Stimulated activated CD4-positive, alpha-beta T cell treated with anti-CD3 and anti-CD28 coated beads, Interleukin-4, amount 100 ng/mL, for 24 hours (primary cell): ENCODE data around the gene PAX4.
"Not testable (repeated sequence)": the region's sequence is repeated elsewhere in the genome, so short reads cannot be mapped to it uniquely, and the experiment has no call there.

ENCODE experiments used
- DNase-seq: peaks from one replicate; pipeline ENCODE4 v3.0.0-alpha.2; 2020

Gene PAX4

DNA sequence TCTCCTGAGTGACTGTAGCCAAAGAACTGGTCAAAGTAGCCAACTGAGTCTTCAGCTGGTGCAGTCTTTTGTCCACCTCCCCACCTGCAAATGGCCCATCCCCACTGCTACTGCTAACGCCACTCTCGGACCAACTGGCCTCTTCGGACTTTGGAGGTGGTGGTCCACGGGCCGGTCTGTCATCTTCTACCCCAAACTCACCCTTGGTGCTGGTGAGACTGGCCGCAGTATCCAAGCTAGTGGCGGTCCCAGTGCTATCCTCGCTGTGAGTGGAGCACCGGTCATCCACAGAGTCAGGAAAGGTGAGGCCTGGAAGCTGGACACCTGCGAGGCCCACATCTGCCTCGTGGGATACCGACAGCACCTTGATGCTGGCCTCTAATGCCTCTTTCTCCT lies 33.3 kb downstream of the PAX4 start:
- no peak for DNase-seq

DNA sequence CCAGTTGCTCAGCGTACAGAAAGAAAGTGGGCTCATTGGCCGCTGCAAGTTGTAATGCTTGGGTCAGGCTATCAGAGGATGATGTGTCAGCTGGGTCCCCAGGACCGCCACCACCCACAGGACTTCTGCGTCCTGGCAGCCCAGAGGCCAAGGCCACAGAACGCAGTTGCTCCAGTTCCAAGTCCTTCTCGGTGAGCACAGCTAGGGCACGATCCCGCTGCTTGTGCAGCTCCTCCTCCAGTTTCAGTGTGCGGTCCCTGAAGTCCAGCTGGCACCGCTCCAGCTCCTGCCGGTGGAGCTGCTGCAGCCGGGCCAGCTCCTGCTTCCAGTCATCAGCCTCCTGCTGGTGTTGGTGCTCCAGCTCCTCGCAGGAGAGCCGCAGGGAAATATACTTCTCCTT lies 35.6 kb downstream of the PAX4 start:
- no peak for DNase-seq

DNA sequence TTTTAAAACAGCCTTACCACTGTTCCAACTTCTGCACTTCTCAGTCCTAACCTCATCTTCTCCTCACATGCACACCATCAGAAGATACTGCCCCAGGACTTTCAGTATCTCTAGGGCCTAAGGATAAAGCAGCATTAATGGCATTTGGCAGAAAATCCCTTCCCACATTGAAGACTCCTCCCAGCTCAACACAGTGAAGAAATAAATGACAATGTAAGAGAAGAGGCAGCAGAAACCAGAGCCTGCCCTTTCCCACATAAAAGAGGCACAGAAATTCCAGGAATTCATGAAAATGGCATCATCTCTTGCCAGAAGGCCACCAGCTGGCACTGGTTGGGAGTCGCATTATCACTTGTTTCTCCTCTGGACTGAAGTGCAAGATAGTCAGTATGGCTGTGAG lies 36.2 kb downstream of the PAX4 start:
- DNase-seq, result no peak

DNA sequence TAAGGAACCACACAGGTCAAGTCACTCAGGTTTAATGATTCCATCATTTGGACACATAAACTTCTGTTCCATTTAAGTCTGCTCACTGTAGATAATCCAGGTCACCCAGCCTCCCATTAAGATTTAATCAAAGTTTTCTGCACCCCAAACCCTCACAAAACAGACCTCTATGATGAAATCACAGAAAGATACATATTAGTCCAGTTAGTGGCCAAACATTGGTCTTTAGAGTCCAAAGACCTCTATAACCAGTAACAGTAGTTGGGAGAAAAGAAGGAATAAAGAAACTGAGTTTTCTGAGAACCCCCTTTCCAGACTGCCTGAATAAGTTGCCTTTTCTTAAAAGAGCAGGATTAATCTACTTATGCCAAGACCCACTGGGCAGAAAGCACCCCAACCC lies 37.3 kb downstream of the PAX4 start:
- DNase-seq, result no peak

DNA sequence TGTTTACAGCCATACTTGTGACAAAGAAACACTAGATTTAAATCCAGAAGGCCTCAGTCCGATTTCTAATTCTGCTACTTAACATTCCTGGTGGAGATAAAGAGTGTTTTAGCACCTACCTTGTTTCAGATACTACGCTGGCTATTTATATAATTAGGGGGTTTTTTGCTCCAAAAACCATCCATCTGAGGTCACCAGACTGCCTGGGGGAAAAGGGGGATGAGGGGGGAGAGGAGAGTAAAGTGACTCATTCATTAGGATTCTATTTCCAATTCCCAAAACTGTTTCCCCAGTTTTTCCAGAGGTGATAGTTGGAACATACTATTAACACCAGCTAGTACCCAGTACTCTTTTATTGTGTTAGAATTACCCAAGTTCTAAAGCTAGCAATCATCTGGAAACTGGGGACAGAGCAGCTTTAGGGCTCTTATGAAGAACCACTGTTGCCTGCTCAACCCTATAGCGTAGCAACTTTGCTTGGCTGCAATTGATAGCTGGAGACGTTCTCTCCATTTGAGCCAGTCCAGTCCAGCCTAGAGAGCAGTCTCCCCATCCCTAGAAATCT lies 39.1 kb downstream of the PAX4 start:
- no peak for DNase-seq

DNA sequence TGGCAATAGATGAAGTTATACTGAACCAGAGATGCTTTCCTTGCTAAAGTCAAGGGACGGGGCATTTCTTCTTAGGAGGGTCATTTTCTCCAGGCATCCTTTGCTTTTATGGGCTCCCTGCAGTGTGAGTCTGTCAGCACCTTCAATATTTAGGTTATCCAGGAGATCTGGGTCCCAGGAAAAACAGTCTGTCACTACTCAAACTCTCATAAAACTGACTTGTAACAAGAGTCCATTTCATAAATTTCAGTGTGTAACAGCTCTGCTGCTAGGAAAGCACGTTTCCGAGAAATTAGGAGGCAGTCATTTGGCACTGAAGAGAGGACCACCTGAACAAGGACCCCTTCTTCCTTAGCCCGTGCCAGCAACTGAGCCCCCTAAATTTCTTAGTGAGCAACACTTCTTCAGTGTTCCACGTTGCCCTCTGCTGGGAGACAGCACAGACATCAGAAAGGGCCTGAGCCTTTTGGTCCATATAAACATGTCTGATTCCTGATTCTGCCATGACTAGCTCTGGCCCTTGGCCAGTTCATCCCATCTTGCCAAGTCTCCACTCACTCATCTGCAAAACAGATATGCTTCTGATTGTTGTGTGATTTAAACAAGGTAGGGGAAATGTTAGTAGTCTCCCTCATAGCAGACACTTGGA lies 39.8 kb downstream of the PAX4 start:
- DNase-seq, result no peak

DNA sequence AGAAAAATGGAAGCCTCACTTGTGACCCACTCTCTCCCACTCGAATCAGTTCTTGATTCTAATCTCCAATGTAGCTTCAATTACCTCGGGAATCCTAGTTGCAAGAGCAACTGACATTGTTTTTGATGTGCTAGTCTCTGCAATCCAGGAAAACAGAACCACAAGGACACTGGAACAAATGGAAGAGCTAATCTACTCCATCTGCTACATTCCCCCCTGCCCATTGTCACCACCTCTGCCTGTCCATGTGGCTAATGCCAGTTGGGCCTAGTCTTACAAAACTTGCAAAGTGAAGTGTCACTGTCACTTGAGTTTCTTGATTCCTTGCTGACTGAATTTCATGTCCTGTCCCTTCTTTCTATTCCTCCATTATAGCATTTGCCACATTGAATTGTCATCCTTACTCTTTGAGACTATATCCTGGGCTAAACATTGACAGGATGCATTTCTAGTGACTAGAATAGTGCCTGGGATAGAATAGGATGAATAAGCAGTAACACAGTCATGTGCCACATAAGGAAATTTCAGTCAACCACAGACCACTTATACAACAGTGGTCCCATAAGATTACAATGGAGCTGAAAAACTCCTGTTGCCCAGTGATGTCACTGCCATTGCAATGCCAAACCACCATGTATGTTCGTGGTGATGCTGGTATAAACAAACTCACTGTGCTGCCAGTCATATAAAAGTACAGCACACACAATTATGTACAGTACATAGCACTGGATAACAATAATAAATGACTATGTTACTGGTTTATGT lies 46.0 kb downstream of the PAX4 start:
- no peak for DNase-seq

DNA sequence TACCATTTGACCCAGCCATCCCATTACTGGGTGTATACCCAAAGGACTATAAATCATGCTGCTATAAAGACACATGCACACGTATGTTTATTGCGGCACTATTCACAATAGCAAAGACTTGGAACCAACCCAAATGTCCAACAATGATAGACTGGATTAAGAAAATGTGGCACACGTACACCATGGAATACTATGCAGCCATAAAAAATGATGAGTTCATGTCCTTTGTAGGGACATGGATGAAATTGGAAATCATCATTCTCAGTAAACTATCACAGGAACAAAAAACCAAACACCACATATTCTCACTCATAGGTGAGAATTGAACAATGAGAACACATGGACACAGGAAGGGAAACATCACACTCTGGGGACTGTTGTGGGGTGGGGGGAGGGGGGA lies 49.9 kb downstream of the PAX4 start:
- not testable (repeated sequence) for DNase-seq

DNA sequence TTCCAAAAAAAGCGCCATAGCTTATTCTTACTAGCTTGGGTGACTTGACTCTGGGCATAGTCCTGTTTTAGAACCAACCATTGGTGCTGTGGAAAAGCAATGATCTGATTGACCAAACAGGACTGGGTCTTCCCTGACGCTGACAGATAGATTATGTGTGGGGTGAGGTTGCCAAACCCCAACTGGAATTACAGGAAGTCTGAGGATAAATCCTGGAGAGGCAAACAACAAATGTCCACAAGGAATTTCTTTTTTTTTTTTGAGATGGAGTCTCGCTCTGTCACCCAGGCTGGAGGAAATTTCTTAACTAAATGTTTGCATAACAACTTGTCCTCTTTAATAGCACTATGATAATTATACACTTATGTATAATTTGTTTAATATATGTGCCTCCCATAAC lies 51.7 kb downstream of the PAX4 start:
- DNase-seq, result no peak
